IPS-11a (cell line): Measurements from ENCODE around the gene TPTE.
"Not testable (repeated sequence)": the region's sequence is repeated elsewhere in the genome, so short reads cannot be mapped to it uniquely, and the experiment has no call there.

Experiments
- H3K4me3 ChIP-seq: one replicate; pipeline ENCODE4 v1.5.1; 2013; ENCODE audit warnings: low read depth, low read length, control low read depth

TPTE gene

GRCh38 chr21:10521091-10521598 is at the start of gene TPTE:
Gene TPTE (plus strand): TSS chr21:10521583. CDS start chr21:10538724, 17,141 bp downstream.
- H3K4me3 ChIP-seq, result no peak within 1 kb of the TSS

DNA sequence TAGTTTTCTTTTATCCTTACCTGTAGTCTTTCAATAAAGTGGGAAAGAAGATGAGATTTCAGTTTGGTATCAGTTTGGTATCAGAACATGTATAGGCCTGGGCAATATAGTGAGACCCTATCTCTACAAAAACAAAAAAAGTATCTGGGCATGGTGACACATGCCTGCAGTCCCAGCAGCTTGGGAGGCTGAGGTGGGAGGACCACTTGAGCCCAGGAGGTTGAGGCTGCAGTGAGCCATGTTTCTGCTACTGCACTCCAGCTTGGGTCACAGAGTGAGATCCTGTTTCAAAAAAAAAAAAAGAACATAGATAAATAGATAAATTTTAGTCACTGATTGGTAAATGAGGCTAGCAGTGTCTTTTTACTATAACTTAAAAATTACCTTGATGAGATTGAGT is 49.4 kb upstream of the TPTE start:
- not testable (repeated sequence) for H3K4me3 ChIP-seq

DNA sequence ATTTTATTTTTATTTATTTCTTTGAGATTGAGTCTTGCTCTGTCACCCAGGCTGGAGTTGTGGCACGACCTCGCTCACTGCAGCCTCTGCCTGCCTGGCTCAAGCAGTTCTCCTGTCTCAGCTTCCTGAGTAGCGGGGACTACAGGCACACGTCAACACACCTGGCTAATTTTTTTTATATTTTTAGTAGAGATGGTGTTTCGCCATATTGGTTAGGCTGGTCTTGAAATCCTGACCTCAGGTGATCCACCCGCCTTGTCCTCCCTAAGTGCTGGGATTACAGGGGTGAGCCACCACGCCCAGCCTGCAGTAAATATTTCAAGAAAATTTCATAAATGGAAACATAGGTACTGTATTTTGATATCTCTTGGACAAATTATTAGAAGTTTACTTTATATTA is 43.6 kb upstream of the TPTE start:
- not testable (repeated sequence) for H3K4me3 ChIP-seq

DNA sequence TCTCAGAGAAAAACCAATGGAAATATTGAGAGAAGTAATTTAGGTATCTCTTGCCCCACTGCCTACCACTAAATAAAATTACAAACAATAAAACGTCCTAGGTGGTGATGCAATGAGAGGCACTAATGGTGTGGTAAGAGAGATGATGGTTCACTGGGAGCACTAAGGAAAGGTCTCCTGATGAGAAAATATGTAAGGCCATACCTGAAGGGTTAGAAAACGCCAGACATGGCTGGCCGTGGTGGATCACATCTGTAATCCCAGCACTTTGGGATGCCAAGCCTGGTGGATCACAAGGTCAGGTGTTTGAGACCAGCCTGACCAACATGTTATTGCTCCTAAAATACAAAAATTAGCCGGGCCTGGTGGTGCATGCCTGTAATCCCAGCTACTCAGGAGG is 41.5 kb upstream of the TPTE start:
- not testable (repeated sequence) for H3K4me3 ChIP-seq

DNA sequence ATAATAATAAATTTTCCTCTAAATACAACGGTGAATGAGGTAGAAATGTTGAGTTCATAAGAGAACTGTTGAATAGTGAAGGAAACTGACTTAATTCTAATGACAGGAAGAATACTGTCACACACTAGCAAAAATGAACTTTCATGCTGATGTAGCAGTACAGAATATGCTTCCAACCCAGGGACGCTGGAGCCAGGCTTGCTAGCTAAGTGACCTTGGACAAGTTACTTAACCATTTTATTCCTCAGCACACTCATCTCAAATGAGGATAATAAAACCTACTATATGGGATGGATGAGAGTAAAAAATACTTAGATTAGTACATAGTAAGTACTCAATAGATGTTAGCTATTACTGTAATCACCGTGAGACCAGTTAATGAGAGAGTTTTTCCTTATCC is 36.5 kb upstream of the TPTE start:
- not testable (repeated sequence) for H3K4me3 ChIP-seq

DNA sequence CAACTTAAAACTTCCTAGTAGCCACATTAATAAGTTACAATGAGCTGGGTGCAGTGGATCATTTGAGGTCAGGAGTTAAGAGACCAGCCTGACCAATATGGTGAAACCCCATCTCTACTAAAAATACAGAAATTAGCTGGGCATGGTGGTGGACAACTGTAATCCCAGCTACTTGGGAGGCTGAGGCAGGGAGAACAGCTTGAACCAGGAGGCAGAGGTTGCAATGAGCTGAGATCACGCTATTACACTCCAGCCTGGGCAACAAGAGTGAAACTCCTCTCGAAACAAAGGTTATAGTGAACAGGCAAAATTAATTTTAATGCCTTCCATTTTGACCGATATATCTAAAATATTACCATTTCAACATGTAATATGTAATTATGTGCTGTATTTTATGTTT is 30.9 kb upstream of the TPTE start:
- H3K4me3 ChIP-seq, result not testable (repeated sequence)

DNA sequence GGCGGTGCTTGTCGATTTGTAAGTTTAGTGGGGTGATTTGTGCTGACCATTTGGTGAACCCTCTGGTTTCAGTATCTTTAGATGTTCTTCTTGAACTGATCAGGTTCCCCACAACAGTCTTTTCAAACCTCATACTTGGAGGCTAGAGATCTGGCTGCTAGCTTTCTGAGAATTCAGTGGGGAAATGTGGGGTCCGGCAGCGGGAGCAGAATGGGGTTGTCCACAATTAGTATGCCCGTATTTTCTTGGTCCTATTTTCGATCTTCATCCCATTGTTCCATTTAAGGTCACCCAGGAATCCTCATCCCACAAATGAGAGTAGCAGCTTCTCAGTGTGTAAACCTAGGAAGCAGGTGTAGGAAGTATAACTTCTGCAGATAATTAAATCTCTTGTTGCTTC is 10.3 kb upstream of the TPTE start:
- H3K4me3 ChIP-seq, result no peak overlapping the region

DNA sequence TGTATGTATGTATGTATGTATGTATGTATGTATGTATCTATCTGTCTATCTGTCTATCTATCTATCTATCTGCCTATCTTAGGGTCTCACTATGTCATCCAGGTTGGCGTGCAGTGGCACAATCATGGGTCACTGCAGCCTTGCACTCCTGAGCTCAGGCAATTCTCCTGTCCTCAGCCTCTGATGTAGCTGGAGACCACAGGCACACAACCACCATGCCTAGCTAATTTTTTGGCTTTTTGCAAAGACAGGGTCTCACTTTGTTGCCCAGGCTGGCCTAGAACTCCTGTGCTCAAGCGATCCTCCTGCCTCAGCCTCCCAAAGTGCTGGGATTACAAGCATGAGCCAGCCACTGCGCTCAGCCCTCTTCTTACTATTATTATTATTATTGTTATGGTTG is 4.5 kb upstream of the TPTE start:
- H3K4me3 ChIP-seq, result not testable (repeated sequence)

DNA sequence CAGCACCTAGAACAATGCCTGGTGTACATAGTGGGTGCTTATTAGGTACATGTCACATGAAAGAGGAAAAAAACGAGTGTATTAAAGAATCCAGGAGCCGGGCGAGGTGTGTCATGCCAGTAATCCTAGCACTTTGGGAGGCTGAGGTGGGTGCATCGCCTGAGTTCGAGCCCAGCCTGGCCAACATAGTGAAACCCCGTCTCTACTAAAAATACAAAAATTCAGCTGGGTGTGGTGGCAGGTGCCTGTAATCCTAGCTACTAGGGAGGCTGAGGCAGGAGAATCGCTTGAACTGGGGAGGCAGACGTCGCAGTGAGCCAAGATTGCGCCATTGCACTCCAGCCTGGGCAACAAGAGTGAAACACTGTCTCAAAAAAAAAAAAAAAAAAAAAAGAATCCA is 3.5 kb upstream of the TPTE start:
- not testable (repeated sequence) for H3K4me3 ChIP-seq

DNA sequence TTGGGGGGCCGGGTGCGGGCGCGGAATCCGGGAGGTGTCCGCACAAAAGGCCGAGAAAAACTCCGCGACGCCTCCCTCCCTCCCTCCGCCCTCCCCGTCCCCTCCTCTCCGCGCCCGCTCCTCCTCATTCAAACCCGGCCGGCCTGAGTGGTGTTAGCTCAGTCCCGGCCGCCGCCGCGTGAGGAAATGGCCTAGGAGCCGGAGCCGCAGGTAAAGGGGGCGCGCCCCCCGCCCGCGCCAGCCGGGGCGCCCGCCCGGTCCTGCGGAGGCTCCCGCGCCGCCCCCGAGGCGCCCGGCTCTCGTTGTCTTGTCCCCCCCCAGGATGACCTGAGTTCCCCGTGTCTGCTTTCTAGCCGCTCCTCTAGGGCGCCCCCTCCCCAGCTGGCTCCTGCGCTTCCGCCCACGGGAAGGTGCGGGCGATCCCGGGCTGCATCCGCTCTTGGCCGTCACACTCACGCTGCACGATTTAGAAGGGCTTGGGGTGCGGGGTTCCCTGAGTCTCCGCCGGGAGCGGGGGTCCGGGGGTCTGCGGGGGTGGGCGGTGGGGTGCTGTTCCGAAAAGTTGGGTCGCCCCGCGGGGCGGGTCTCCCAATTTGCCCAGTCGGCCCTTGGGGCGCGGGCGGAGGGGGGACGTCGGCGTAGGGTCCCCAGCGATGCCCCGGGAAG is 585 bp downstream of the TPTE start:
- H3K4me3 ChIP-seq, result not testable (repeated sequence)

DNA sequence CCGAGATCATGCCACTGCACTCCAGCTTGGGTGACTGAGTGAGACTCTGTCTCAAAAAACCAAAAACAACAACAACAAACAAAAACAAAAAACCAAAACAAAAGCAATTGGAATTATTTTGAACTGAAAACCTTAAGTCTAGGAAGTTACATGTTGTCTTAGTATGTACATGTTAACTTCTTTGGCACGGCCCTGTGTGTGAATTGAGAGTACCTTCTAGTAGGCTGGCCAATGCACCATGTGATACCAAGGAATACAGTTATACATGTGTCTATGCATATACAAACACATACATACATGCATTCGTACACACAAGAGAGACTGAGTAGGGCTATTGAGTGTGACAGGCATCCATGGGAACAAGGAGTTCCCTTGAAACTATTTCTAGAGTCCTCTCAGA is 18.6 kb downstream of the TPTE start:
- H3K4me3 ChIP-seq, result no peak overlapping the region

GRCh38 chr21:10544376-10544775 is 23.0 kb downstream of the TPTE start:
- H3K4me3 ChIP-seq, result not testable (repeated sequence)

- not testable (repeated sequence) for H3K4me3 ChIP-seq
Measured at GRCh38 chr21:10547868-10548267, 26.5 kb downstream of the TPTE start.

- H3K4me3 ChIP-seq, result not testable (repeated sequence)
Measured at GRCh38 chr21:10548331-10548954, 27.1 kb downstream of the TPTE start.

DNA sequence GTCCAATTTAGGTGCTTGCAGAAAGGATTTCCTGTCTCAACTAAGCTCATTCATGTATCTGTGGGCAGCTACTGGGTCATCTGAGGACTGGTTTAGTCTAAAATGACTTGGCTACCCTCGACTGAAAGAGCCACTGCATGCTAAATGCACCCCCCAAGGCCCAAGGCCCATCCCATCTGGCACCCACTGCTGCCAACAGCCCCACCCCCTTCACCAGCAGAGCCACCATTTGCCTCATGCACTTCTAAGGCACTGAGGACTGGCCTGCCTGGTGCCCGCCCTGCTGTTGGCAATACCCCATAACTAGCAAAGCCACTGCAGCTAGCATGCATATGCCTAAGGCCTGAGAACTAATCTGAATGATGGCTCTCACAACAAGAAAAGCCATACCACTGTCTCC is 49.4 kb downstream of the TPTE start:
- H3K4me3 ChIP-seq, result not testable (repeated sequence)

DNA sequence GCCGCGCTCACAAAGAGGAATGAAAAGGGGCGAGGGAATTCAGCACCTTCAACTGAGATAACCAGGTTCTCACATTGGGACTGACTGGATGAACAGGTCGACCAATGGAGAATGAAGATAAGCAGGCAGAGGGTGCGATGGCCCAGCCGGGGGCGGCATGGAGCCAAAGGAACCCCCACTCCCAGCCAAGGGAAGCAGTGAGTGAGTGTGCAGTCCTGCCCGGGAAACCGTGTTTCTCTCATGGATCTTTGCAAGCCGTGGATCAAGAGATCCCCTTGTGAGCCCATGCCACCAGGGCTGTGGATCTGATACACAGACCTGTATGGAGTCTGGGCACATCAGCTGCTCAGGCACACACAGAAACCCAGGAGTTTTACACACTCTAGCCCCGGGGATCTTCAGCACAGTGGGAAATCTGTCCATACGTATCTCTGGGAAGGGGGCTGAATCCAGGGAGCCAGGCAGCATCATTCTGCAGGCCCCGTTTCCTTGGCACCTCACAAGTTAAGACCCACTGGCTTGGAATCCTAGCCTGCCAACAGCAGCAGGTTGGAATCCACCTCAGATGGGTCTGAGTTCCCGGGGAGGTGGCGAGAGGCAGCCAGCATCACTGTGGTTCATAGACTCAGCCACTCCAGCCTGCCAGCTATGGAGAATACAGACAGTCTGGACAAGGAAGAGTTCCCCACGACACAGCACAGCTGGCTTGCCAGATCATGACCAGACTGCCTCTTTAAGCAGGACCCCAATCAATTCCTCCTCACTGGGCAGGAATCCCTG is 53.3 kb downstream of the TPTE start:
- not testable (repeated sequence) for H3K4me3 ChIP-seq

GRCh38 chr21:10575311-10575667 is 53.9 kb downstream of the TPTE start:
- no peak overlapping the region for H3K4me3 ChIP-seq

- not testable (repeated sequence) for H3K4me3 ChIP-seq
Measured at GRCh38 chr21:10578910-10579309, 57.5 kb downstream of the TPTE start.

DNA sequence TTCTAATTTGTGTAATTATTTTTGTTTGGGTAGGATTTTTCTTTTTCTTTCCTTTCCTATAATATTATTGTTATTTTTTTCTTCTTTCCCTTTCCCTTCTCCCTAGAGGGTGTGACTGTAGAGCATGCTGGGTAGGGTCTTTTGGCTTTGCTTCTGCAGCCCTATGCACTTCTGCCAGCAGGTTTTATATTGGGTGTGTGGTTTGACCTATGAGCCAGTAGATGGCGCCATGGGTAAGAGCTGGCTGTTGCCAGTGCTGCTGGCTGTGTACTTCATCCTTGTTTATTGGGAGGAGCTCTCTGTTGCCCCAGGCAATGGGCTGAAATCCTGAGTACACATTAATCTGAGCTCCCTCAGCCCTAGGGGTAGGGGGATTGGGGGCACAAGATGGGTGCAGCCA is 67.7 kb downstream of the TPTE start:
- not testable (repeated sequence) for H3K4me3 ChIP-seq

DNA sequence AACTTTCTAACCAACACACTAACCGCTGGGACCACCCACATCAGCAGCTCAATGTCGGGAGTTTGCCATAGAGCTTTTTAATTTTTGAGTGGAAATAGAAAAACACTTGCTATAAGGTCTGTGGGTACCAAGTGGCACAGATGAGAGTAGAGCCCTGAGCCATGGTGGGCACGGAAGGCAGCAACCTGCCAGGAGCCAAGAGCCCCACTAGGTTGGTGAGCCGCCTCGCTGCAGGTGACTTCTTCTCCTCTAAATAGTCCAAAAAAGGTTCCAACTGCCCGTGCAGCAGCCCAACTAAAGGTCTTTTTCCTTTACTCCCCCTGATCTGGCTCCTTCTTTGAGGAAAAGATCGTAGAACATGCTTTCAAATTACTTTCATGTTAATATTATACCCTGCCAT is 85.7 kb downstream of the TPTE start:
- H3K4me3 ChIP-seq, result not testable (repeated sequence)

DNA sequence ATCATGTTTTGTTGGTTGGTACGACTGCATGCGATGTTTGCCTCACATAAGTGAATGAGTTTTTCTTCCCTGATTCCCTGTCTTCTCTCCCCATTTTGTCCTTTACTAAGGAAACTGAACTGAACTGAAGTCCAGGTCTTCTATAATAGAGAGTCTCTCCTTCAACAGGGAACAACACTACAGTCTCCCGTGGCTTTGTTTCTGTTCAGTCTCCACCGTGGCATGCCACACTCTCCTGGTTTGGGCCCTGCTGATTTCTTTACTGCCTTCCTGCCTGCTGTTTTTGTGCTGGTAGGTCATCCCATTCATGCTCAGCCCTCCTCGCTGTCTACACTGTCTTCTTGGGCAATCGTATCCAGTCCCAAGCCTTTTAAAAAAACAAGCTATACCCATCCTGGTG is 92.9 kb downstream of the TPTE start:
- H3K4me3 ChIP-seq, result not testable (repeated sequence)

GRCh38 chr21:10616061-10616460 is 94.7 kb downstream of the TPTE start:
- H3K4me3 ChIP-seq, result not testable (repeated sequence)
